HepG2 (cell line): ENCODE results near the gene SGCD.

Experiments
- HES4 ChIP-seq: sonication (generic); formaldehyde crosslinking; IDR thresholded peaks from 2 replicates; pipeline ENCODE4 v1.9.0; 2021; ENCODE audit warnings: mild to moderate bottlenecking, missing genetic modification reagents, borderline replicate concordance
- KAT2B ChIP-seq: fragments of 150-350 bp; IDR thresholded peaks from 2 replicates; pipeline ENCODE4 v1.6.1; 2014; ENCODE audit warnings: low read depth, low read length, borderline replicate concordance
- SALL2 ChIP-seq: sonication (generic); formaldehyde crosslinking; IDR thresholded peaks from 2 replicates; pipeline ENCODE4 v1.8.1; 2023; ENCODE audit warnings: mild to moderate bottlenecking, missing genetic modification reagents, inconsistent platforms
- TF ChIP-seq, protein P1 (sequence below): sonication (generic); formaldehyde crosslinking; IDR thresholded peaks from 2 replicates; pipeline ENCODE4 v1.5.0; 2020; ENCODE audit warnings: mild to moderate bottlenecking, missing genetic modification reagents
- TF ChIP-seq, protein P2 (sequence below): sonication (generic); formaldehyde crosslinking; IDR thresholded peaks from 2 replicates; pipeline ENCODE4 v1.5.0; 2020; ENCODE audit warnings: mild to moderate bottlenecking, missing genetic modification reagents, moderate library complexity

- TF ChIP-seq KAT2B (no peak), HES4 (no peak), SALL2 (CRISPR knock-in tag) (no peak)
- TF ChIP-seq, protein P1, sequence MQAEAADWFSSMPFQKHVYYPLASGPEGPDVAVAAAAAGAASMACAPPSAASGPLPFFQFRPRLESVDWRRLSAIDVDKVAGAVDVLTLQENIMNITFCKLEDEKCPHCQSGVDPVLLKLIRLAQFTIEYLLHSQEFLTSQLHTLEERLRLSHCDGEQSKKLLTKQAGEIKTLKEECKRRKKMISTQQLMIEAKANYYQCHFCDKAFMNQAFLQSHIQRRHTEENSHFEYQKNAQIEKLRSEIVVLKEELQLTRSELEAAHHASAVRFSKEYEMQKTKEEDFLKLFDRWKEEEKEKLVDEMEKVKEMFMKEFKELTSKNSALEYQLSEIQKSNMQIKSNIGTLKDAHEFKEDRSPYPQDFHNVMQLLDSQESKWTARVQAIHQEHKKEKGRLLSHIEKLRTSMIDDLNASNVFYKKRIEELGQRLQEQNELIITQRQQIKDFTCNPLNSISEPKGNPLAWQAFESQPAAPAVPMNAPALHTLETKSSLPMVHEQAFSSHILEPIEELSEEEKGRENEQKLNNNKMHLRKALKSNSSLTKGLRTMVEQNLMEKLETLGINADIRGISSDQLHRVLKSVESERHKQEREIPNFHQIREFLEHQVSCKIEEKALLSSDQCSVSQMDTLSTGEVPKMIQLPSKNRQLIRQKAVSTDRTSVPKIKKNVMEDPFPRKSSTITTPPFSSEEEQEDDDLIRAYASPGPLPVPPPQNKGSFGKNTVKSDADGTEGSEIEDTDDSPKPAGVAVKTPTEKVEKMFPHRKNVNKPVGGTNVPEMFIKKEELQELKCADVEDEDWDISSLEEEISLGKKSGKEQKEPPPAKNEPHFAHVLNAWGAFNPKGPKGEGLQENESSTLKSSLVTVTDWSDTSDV (CRISPR knock-in tag), result no peak
- TF ChIP-seq, protein P2, sequence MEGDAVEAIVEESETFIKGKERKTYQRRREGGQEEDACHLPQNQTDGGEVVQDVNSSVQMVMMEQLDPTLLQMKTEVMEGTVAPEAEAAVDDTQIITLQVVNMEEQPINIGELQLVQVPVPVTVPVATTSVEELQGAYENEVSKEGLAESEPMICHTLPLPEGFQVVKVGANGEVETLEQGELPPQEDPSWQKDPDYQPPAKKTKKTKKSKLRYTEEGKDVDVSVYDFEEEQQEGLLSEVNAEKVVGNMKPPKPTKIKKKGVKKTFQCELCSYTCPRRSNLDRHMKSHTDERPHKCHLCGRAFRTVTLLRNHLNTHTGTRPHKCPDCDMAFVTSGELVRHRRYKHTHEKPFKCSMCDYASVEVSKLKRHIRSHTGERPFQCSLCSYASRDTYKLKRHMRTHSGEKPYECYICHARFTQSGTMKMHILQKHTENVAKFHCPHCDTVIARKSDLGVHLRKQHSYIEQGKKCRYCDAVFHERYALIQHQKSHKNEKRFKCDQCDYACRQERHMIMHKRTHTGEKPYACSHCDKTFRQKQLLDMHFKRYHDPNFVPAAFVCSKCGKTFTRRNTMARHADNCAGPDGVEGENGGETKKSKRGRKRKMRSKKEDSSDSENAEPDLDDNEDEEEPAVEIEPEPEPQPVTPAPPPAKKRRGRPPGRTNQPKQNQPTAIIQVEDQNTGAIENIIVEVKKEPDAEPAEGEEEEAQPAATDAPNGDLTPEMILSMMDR (CRISPR knock-in tag), result no peak
Measured at GRCh38 chr5:156683509-156683908, 356.5 kb downstream of the SGCD start.
